HG02623 (cell line): Measurements from ENCODE around the gene HAND2.

Experiments used
- ATAC-seq: cut with Tn5 transposase; IDR thresholded peaks from one replicate; pipeline ENCODE4 v1.9.1; 2021; ENCODE audit warnings: moderate library complexity; ENCODE audit not compliant: unreplicated experiment

The HAND2 gene

DNA sequence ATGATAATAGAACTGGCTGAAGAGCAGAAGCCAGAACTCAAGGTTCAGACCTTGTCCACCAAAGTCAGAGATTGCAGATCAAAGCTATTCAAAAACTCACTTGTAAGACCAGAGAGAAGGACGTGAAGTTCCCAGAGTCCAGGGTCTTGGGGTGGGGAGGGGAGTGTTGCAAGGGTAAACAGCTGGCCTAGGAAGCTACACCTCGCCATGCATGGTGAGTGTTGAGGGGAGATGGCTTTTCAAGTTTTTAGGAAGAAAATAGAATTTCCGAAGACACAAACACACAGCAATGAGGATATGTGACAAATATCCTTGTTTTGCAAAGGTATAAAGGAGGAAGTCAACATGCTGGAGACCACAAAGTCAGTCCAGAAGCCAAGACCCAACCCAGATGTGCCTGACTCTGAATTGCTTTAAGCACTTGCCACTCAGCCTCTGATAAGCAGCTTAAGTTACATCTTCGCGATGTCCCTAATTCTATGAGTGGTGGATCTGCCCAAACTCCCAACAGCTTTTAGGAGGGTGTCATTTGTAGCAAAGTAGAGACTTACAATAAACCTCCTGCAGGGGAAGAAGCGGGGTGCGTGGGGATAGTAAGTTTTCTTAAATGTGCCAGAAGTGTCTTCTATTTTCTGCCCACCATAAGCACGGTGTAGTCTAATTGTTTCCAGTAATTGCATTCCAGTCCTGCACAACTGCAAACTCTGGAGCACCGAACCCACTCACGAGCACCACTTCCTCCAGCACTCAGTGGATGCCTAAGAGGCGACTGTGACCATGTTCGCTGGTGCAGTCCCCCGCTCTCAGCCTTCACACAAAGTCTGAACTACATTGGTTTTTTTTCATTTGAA, 26.5 kb downstream of the HAND2 start:
- no peak for ATAC-seq

- no peak for ATAC-seq
Measured at GRCh38 chr4:173502282-173502681, 27.7 kb downstream of the HAND2 start.

DNA sequence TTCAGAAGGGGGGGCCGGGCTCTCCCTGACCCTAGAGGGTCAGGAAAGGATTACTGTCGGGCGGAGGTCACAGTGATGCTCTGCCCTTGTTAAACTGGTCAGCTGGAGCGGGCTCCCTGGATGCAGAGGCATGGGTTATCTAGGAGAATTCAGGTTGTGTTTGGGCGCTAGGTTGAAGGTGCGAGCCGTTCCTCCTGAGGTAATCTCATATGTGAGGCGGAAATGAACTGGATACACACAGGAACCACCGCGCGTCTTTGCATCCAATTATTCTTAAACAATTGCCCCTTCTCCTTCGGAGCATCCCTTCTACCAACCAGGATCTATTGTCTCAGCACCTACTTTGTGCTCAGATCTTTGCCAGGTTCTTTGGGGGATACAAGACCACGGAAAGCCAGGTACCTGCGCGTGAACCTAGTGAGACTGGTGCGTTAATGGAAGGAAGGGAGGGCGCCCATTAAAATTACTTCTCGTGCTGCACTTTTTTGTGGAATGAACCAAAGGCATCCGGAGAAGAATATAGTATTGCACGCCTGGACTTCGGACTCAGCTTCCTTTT, 28.4 kb downstream of the HAND2 start:
- no peak for ATAC-seq

GRCh38 chr4:173500841-173501591, 29.0 kb downstream of the HAND2 start:
- ATAC-seq: no peak

DNA sequence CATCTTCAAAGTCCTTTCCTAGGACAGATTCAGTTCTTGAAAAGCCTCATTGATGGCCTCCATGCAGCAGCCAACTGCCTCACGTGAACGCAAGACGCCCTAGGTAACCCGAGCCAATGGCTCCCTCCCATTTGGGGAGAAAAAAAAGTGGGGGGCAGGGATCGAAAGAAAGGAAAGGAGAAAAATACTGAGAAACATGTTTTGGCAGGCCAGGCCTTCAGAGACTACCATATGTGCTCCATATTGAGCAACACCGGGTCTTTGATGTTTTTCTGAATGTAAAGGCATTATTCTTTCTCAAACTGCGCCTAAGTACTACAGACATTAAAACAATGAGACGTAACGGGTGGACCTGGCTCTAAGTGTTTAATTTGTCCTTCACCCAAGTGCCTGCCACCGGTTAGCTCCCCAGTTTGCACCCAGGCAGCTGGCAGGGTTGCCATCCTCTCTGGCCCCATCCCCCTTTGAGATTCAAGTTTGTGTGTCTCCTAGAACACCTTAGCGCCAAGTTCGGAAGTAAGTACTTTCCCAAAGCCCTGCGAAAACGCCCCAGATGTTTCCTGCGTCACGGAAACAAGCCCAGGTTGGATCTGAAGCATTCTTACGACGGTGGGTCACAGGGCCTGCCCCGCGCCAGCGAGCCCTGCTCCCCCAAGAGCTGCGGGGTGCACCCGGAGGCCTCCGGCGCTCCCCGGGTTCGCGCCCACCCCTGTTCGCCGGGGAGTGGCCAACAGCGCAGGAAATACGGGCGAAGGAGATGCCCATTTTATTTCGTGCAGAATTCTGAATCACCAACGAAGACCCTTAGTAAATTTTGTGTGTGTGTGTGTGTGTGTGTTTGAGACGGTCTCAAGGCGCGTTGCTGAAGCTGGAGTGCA, 30.1 kb downstream of the HAND2 start:
- no peak for ATAC-seq

- no peak for ATAC-seq
Measured at GRCh38 chr4:173498771-173499170, 31.3 kb downstream of the HAND2 start.

DNA sequence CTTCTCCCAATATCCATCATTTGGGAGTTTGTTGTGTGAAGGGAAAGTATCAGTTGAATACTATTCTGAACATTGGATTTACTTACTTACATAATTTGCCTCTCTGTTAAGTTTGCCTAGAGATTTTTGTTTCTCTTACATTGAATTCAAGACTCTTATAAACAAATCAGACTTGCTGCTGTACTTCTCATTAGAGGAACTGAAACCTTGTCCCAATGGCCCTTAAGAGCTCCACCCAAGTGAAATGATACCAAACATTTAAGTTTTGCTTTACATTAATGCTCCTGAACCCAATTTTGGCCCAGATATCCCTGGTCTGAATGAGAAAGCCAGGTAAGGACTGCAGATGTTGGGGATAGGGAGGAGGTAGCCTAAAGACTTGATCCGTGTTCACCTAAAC, 32.0 kb downstream of the HAND2 start:
- ATAC-seq: peak; percentile 35

- ATAC-seq: peak; percentile 97
Measured at GRCh38 chr4:173494013-173494970, 35.7 kb downstream of the HAND2 start.

- ATAC-seq: no peak
Measured at GRCh38 chr4:173493041-173493440, 37.0 kb downstream of the HAND2 start.

DNA sequence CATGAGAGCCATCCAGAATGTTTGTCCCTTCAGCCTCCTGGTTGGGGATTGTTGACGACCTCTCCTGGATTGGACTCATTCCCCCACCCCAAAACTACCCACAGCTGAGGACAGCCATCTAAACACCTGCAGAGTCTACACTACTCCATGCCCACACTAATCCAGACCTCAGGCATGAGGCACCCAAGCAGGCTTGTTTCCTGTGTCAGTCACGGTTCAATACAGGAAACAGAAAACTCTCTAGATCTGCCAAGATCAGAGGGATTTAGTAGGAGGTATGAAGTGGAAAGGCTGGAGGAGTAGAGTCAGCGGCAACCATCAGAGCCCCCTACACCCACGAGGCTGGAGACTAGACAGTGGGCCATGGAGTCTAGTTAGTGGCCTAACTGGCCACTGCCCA, 37.7 kb downstream of the HAND2 start:
- ATAC-seq: no peak

DNA sequence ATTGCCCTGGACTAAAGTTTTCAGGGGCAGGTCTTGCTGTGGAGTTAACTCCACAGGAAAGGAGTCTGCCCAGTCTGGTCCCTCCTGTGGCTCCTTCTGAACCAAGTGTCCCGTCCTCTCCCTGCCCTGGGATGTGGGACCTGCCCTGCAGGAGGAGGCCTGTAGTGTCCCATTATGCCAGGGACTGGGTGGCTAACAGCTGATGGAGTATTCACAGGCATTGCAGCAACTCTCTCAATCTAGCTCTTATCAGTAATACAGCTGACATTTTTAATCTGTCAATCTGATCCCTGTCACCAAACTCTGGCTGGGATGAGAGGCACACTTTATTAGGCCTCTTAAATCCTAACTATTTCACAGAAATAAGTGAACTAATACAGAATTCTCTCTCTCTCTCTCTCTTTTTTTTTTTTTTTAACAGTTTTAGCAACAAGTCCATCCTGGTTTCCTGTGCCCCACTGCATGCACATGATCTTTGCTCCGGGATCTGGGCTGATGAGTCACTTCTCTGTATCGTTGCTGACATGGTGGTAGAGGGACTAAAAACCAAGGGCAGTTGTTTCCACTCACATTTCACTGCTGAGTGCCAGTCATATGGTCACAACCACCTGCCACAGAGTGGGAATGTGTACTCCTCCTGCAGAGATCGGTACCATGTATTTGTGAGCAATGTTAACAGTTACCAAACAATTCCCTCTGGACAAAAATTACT, 39.1 kb downstream of the HAND2 start:
- ATAC-seq: no peak

DNA sequence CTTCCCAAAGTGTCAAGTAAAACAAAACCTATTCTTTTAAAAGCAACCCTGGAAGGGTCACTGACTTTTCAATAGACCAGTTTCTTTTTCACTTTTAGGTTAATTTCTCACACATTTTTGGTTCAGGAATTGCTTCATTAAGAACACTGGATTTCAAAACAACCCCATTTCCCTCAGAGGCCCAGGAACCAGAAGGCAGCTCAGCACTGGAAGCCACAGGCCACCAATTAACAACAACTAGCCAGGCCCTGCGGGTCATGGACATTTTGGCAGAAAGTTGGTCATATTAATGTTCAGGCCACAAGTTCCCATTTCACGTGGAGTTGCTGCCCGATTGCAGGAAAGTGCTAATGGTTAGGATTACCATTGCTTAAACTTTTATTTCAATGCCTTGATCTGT, 39.8 kb downstream of the HAND2 start:
- no peak for ATAC-seq

- no peak for ATAC-seq
Measured at GRCh38 chr4:173489514-173489913, 40.5 kb downstream of the HAND2 start.

GRCh38 chr4:173488656-173489055, 41.4 kb downstream of the HAND2 start:
- ATAC-seq: no peak

GRCh38 chr4:173488074-173488473, 42.0 kb downstream of the HAND2 start:
- no peak for ATAC-seq

DNA sequence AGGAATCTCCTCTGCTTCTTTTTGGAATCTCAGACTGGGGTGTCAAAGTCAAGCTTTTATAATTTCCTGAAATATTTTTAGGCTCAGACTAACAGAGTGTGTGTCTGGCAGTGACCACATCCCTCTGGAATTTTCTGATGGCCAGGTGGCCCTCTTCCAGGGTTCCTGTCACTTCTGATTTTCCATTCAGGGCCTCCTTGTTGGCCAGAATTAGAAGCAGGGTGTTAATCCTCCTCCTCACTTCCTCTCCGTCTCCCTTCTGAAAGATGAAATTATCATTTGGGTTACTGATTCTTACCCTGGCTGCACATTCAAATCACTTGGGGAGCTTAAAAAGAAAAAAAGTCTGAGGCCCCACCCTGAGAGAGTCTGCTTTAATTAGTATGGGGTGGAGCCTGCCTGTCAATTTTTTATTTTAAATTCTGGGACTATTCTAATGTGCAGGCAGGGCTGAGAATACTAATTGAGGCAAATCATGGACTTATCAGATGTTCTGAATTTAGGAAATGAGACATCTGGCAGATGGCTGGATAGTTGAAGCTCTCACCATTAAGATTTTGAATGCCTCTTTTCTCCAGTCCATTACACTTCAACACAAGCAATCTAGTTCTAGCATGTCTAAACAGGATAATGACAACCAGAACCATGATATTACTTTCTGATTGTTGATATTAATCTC, 43.2 kb downstream of the HAND2 start:
- no peak for ATAC-seq

DNA sequence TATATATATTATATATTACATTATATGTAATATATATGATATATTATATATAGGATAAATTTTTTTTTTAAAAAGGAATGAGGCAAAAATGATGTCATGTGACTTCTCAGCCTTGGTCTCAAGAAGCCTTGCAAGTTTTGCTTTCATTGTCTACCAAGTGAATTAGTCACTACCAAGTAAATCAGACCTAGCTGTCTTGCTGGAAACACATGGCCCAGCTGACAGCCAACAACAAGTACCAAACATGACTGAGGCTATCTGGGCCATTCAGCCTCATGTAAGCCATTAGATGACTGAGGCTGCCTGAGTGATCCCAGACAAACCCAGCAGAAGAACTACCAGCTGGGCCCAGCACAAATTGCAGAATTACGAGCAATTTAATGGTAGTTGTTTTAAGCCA, 44.9 kb downstream of the HAND2 start:
- ATAC-seq: no peak

DNA sequence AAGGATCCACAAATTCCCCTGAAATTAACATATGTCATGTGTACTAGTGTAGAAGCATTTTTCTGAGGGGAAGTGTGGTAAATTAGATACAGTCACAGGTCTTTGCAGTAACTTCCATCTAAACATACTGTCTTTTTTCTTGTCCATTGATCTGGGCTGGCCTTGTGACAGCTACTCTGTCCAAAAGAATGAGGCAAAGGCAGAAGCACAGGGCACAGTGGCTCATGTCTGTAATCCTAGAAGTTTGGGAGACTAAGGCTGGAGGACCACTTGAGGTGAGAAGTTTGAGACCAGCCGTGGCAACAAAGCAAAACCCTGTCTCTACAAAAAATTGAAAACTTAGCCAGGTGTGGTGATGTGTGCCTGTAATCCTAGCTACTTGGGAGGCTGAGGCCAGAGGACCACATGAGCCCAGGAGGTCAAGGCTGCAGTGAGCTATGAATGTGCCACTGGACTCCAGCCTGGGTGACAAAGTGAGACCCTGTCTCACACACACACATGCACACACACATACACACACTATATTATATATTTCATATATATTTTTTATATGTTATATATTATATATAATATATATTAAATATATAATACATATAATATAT, 47.6 kb downstream of the HAND2 start:
- no peak for ATAC-seq
